VCaP (cell line): ENCODE data around the gene CYB5A.
A peak's percentile ranks its signal among the peaks of the same experiment; 100 is the strongest.

ENCODE experiments used
- H3K27ac ChIP-seq: fragments of 450-650 bp; 2 replicates; pipeline ENCODE4 v1.5.1; 2017
- TF ChIP-seq, protein P1 (sequence below): fragments of 450-650 bp; conservative IDR thresholded peaks from 2 replicates; pipeline ENCODE4 v1.5.1; 2017; ENCODE audit warnings: mild to moderate bottlenecking, moderate library complexity

CYB5A gene

DNA sequence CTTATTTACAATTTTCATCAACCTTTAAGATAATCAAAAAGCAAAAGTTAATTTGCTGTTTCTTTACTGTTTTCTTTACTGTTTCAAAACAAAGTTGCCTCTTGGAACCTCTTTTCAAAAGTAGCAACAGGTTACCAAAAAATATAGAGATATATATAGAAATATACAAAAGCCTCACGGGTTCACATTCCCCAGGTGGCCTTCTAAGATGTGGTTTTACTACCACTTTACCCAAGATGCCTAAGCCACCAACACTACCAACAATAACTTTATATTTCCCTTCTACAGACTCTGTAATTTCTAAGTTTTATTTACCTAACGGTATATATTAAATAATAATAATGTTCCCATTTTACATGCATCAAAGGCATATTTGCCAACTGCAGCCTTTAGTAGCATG, 4.9 kb downstream of the CYB5A start:
- peak overlapping the region; percentile 99 for H3K27ac ChIP-seq
- TF ChIP-seq, protein P1, sequence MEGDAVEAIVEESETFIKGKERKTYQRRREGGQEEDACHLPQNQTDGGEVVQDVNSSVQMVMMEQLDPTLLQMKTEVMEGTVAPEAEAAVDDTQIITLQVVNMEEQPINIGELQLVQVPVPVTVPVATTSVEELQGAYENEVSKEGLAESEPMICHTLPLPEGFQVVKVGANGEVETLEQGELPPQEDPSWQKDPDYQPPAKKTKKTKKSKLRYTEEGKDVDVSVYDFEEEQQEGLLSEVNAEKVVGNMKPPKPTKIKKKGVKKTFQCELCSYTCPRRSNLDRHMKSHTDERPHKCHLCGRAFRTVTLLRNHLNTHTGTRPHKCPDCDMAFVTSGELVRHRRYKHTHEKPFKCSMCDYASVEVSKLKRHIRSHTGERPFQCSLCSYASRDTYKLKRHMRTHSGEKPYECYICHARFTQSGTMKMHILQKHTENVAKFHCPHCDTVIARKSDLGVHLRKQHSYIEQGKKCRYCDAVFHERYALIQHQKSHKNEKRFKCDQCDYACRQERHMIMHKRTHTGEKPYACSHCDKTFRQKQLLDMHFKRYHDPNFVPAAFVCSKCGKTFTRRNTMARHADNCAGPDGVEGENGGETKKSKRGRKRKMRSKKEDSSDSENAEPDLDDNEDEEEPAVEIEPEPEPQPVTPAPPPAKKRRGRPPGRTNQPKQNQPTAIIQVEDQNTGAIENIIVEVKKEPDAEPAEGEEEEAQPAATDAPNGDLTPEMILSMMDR = no peak

DNA sequence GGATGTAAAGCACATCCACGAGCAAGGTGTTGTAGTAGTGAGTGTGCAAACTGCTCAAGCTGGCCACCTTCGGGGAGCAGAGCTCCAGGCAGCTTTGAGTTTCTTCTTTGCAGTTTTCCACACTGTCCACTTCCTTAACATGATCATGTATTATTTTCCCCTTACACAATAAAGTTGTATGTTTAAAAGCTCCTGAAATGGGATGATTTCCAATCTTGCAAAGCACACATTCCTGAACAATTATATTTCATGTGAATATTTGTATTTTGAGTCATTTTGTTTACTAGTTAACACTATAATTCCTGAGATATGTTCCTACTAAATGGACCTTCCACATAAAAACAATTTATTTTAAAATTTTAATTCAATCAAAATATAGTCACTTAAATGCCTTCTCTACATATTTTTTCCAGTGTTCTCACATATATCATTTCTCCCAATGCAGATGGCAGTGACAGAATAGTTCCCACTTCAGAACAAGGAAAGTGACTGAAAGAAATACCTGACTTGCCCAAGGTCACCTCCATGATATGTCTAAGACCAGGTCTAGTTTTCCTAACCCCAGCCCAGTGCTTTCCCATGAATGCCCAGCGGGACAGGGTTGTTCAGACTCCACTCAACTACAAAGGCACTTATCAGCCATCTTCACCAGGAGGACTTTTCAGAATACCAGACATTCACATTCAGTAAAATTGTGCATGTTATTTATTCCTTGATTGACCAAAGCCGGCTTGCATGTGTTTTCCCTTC, 5.5 kb downstream of the CYB5A start:
- H3K27ac ChIP-seq = peak overlapping the region; percentile 99
- TF ChIP-seq, protein P1 = no peak

DNA sequence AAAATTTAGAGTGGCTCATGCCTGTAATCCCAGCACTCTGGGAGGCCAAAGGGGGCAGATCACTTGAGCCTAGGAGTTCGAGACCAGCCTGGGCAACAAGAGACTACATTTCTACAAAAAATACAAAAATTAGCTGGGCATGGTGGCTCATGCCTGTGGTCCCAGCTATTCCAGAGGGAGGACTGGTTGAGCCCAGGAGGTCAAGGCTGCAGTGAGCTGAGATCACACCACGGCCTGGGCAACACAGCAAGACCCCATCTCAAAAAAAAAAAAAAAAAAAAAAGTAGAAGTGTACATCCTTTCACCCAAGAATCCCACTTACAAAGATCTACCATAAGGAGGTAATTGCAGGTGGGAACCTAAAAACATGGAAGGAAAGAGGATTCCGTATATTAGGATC, 6.2 kb downstream of the CYB5A start:
- peak overlapping the region; percentile 99 for H3K27ac ChIP-seq

DNA sequence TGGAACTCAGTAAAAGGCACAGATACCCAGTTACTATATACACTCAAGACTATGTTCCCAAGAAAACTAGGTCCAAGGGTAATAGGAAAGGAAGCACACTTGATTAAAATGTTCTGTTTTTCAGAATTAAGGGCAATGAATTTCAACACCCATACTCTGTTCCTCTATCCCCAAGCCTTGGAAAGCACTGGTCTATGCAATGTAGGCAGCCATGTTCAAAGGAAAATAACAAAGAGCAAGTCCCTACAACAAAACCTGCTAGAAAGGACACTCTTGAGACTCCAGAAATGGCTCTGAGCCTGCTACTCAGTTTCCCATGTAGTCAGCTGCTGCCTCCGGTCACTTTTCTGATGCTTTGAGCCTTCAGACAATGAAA, 6.8 kb downstream of the CYB5A start:
- peak overlapping the region; percentile 99 for H3K27ac ChIP-seq
- TF ChIP-seq, protein P1 = no peak

DNA sequence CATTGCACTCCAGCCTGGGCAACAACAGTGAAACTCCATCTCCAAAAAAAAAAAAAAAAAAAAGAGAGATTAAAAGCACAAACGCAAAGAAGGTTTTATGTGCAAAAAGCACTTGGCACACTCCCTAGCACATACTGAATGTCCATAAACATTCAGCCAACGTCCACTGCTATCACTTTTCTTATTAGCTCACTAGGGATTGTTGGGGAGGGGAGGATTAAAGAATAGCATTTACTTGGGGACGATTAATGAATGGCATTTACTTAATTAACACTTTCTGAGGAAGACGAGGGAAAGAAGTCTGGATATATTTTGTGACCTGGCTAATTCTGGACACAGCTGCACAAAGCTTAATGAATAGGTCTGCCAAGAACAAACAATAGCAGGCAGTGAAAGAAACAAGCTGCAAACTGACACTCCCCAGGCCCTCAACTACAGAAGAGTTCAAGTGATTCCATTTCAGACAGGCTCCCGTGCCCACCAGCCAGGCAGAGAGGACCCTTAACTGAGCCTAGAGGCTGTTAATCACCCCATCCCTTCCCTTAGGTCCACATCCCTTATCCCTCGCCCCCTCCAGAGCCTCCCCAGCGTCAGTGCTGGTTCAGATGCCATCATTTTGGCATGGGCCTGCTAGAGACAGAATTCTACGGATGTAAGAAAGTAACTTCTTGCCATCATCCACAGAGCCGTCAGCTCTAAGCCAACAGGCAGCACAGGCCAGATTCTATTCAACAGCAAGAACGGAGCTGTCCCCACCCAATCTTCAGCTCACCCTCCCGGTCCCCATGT, 7.4 kb downstream of the CYB5A start:
- peak overlapping the region; percentile 99 for H3K27ac ChIP-seq
- TF ChIP-seq, protein P1 = no peak

DNA sequence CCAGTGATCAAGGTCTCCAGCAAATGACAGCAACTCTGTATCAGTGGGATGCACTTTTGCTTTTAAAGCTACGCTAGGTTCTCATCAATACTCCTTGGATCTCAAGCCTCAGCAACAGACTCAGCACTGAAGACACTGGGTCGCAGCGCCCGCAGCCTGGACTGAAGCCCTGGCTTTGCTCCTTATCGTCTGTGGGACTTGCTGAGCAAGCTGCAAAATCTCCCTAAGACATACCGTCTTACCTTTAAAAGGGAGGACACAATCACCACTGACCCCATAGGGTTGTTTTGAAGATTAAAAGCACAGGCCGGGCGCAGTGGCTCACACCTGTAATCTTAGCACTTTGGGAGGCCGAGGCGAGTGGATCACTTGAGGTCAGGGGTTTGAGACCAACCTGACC, 8.1 kb downstream of the CYB5A start:
- H3K27ac ChIP-seq = peak overlapping the region; percentile 99
- TF ChIP-seq, protein P1 = no peak

DNA sequence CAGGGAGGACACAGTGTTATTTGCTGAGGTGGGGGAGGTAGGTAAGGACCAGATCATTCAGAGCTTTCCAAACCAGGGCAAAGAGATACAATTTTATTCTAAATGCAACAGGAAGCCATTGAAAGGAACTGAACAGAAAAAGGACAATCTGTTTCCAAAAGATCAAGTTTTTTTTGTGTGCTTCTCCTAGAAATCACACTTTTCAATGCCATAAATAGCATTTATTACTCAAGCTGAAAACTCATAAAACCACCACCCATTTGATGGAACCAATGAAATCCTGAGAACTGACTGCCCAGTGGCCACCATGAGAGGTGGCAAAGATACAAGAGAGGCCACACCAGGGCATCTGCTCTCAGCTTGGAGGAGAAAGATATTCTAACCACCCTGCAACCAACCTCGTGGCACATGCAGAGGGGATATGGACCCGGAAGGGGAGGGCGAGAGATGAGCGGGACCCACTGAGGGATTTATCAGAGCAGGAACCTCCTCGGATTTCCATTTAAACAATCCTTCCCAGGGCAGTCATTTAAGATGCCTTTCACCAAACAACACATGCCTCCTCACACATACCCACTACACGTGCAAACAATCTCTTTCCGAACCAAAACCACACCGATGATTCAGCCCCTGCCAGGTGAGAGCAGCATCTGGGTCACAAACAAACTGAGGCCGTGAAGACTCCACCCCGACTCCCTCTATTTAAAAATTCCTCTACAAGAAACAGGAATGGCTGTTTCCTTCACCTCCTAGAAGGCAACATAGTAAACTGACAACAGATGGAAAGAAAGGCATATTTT, 8.8 kb downstream of the CYB5A start:
- TF ChIP-seq, protein P1 = no peak
- peak overlapping the region; percentile 99 for H3K27ac ChIP-seq
